Endothelial cell of umbilical vein (primary cell): ENCODE data around the gene GPS1. TPM values are rescaled to one million over a fixed set of nuclear protein-coding genes. Genes with fewer than 3 reads are reported as not detected.

Source experiments
- BruUV-seq: library from RNA; stranded (reverse); fragments of 400-500 nt; replicated peaks from 2 replicates; lab custom pipeline; 2021; lab: Mats Ljungman, UMichigan
- CTCF ChIA-PET: fragments of 300-600, 350-600 bp; sonication (Branson Sonifier 250); formaldehyde crosslinking; loops from one replicate; lab custom pipeline; 2021; ENCODE audit warnings: antibody characterized with exemption, inconsistent platforms; lab: Charles Lee
- POLR2A ChIA-PET: fragments of 300-600, 350-600 bp; sonication (Branson Sonifier 250); formaldehyde crosslinking; loops from one replicate; lab custom pipeline; 2021; ENCODE audit warnings: antibody characterized with exemption, inconsistent platforms; lab: Charles Lee
- DNase-seq: peaks from one replicate; pipeline ENCODE4 v3.0.0-alpha.2; 2011; ENCODE audit warnings: low read depth, low spot score
- FAIRE-seq: peaks from 2 replicates; lab custom pipeline; 2011; peaks lifted over from hg19 to GRCh38; lab: Jason Lieb, UNC
- H2AFZ ChIP-seq: 2 replicates; pipeline ENCODE4 v1.6.0; 2012; ENCODE audit warnings: low read depth, low read length, control low read depth, inconsistent platforms
- H3K27ac ChIP-seq: 2 replicates; pipeline ENCODE4 v1.5.1; 2011; ENCODE audit warnings: low read depth, mild to moderate bottlenecking, control low read depth, low read length, moderate library complexity; ENCODE audit not compliant: insufficient read depth
- H3K27me3 ChIP-seq, 2 experiments: 2 replicates each; pipeline versions ENCODE4 v1.6.0 to v1.6.1; 2011; ENCODE audit warnings: low read length in 2 of 2, mixed read lengths in 1 of 2; ENCODE audit not compliant: control insufficient read depth in 2 of 2, insufficient read depth in 2 of 2
- H3K36me3 ChIP-seq, 2 experiments: 2 replicates in 1 of 2; 3 replicates in 1 of 2; pipeline ENCODE4 v1.5.1; 2011; ENCODE audit warnings: low read length in 2 of 2, mild to moderate bottlenecking in 1 of 2, moderate library complexity in 1 of 2; ENCODE audit not compliant: control insufficient read depth in 2 of 2, insufficient read depth in 2 of 2; ENCODE audit errors: extremely low read depth in 1 of 2
- H3K4me1 ChIP-seq: 3 replicates; pipeline ENCODE4 v1.5.1; 2011; ENCODE audit warnings: mild to moderate bottlenecking, low read length; ENCODE audit not compliant: control insufficient read depth, insufficient read depth; ENCODE audit errors: extremely low read depth
- H3K4me2 ChIP-seq: 2 replicates; pipeline ENCODE4 v1.6.1; 2011; ENCODE audit warnings: low read length, control low read depth, mixed read lengths; ENCODE audit not compliant: insufficient read depth
- H3K4me3 ChIP-seq, 3 experiments: fragments of 200-600 bp in 1 of 3; sonication (generic), shearing (Covaris generic) in 1 of 3; replicated peaks in 1 of 3; 2 replicates each; pipeline ENCODE4 v1.5.1; 2011 to 2016; ENCODE audit warnings: control low read depth in 3 of 3, low read length in 3 of 3, mild to moderate bottlenecking in 2 of 3, inconsistent platforms in 1 of 3, low read depth in 1 of 3, moderate library complexity in 1 of 3; ENCODE audit not compliant: insufficient read depth in 1 of 3
- H3K79me2 ChIP-seq: 2 replicates; pipeline ENCODE4 v1.6.0; 2012; ENCODE audit warnings: low read length, inconsistent platforms; ENCODE audit not compliant: control insufficient read depth, insufficient read depth
- H3K9ac ChIP-seq: replicated peaks from 2 replicates; pipeline ENCODE3; 2011; ENCODE audit warnings: low read length, control low read depth; ENCODE audit not compliant: insufficient read depth; ENCODE audit errors: extremely low read depth
- H3K9me1 ChIP-seq: replicated peaks from 3 replicates; pipeline ENCODE4 v1.6.0; 2011; ENCODE audit warnings: mild to moderate bottlenecking, low read length; ENCODE audit not compliant: control insufficient read depth, insufficient read depth; ENCODE audit errors: extremely low read depth
- H3K9me3 ChIP-seq: replicated peaks from 2 replicates; pipeline ENCODE4 v1.5.1; 2012; ENCODE audit warnings: low read length, inconsistent platforms; ENCODE audit not compliant: control insufficient read depth, insufficient read depth
- H4K20me1 ChIP-seq: replicated peaks from 2 replicates; pipeline ENCODE3; 2011; ENCODE audit warnings: mild to moderate bottlenecking, low read length; ENCODE audit not compliant: control insufficient read depth, insufficient read depth; ENCODE audit errors: extremely low read depth
- EZH2 ChIP-seq: IDR thresholded peaks from 2 replicates; pipeline ENCODE4 v1.6.1; 2012; ENCODE audit warnings: borderline replicate concordance, low read depth, mild to moderate bottlenecking, moderate library complexity, low read length, inconsistent platforms; ENCODE audit not compliant: severe bottlenecking
- FOS ChIP-seq: IDR thresholded peaks from 2 replicates; pipeline ENCODE4 v1.6.1; 2011; ENCODE audit warnings: mild to moderate bottlenecking, low read length, moderate library complexity, borderline replicate concordance; ENCODE audit not compliant: insufficient read depth
- GATA2 ChIP-seq: IDR thresholded peaks from 2 replicates; pipeline ENCODE4 v1.7.0; 2011; ENCODE audit warnings: low read depth, mild to moderate bottlenecking, moderate library complexity, mixed read lengths, low read length; ENCODE audit not compliant: insufficient read length, insufficient read depth
- JUN ChIP-seq: IDR thresholded peaks from 2 replicates; pipeline ENCODE4 v1.6.1; 2011; ENCODE audit warnings: borderline replicate concordance, low read depth; ENCODE audit not compliant: insufficient read length, insufficient read depth
- MYC ChIP-seq: IDR thresholded peaks from one replicate; pipeline ENCODE4 v1.6.1; 2011; ENCODE audit warnings: mild to moderate bottlenecking, low read depth, low read length
- POLR2A ChIP-seq: IDR thresholded peaks from 2 replicates; pipeline ENCODE4 v1.6.1; 2012; ENCODE audit warnings: low read depth, mild to moderate bottlenecking, control low read depth, low read length
- POLR2AphosphoS5 ChIP-seq: IDR thresholded peaks from 2 replicates; pipeline ENCODE4 v1.6.1; 2012; ENCODE audit warnings: low read depth, mild to moderate bottlenecking, control low read depth, low read length, moderate library complexity; ENCODE audit not compliant: insufficient read depth
- dilution Hi-C: fragments of 300-500 bp; cut with MboI; formaldehyde crosslinking; loops from one replicate; pipeline ENCODE4 v1.15.0; 2019; ENCODE audit warnings: low sequenced_read_pairs; ENCODE audit not compliant: extremely low pct_ligation_motif_present
- intact Hi-C: fragments of 100-400 bp; cut with micrococcal nuclease; formaldehyde crosslinking; loops from one replicate; pipeline ENCODE4 v1.10.0; 2022
- polyA plus RNA-seq, 4 experiments: library from polyadenylated mRNA; depleted of rRNA in 3 of 4; stranded (reverse) in 3 of 4; unstranded in 1 of 4; fragments of >200 nt; gene quantifications; 2 replicates each; pipeline versions ENCODE4 v1.2.1 to v1.2.3, GENCODE V29; 2011 to 2012; ENCODE audit warnings: missing spikeins in 1 of 4
- total RNA-seq: library from RNA; stranded (reverse); gene quantifications from 2 replicates; pipeline ENCODE4 v1.2.3, GENCODE V29; 2021
- TF ChIP-seq, protein P1 (sequence below), 2 donors: IDR thresholded peaks; 1 replicate in 1 of 2; 2 replicates in 1 of 2; pipeline ENCODE4 v1.5.1; 2011; ENCODE audit warnings: low read length in 2 of 2, mild to moderate bottlenecking in 2 of 2, moderate library complexity in 2 of 2, control low read depth in 1 of 2, inconsistent platforms in 1 of 2, low read depth in 1 of 2; ENCODE audit not compliant: insufficient read depth in 1 of 2; ENCODE audit errors: extremely low read depth in 1 of 2
- TF ChIP-seq, protein P2 (sequence below): IDR thresholded peaks from 2 replicates; pipeline ENCODE4 v1.6.1; 2011; ENCODE audit not compliant: insufficient read depth, insufficient read length

The GPS1 gene
- total and polyA plus RNA-seq, 2 donors (not counting 3 experiments of a cell fraction or from before 2014, with no cell fraction given): 116 to 178 TPM

GRCh38 chr17:82016875-82017459, 34.7 kb upstream of the GPS1 start:
- Histone ChIP-seq H3K79me2 (peaks cover under 1% of the 10 kb centered on the region), H3K4me2 (no peak overlapping the region), H2AFZ (no peak overlapping the region), H3K9ac (no peak overlapping the region), H3K9me1 (no peaks in the 10 kb centered on the region), H3K9me3 (no peaks in the 10 kb centered on the region), H3K27ac (no peak overlapping the region), H4K20me1 (no peaks in the 10 kb centered on the region), H3K27me3 (no peaks in the 10 kb centered on the region), H3K4me3 (no peak overlapping the region), H3K36me3 (no peaks in the 10 kb centered on the region), H3K4me1 (peaks cover 5% of the 10 kb centered on the region)
- ChIA-PET POLR2A (no interaction called here), CTCF (interaction anchor here (2.6 to 9.1 kb wide), 2 partner anchors 13 to 57 kb away, joined by 8 to 345 read pairs; partner anchors contain the start of gene NOTUM)
- intact Hi-C loops (no loop called here), dilution Hi-C loops (no loop called here)
- FAIRE-seq: no peak
- TF ChIP-seq POLR2A: no peak
- TF ChIP-seq EZH2: no peak
- TF ChIP-seq GATA2: no peak
- TF ChIP-seq JUN: no peak
- TF ChIP-seq, protein P1, sequence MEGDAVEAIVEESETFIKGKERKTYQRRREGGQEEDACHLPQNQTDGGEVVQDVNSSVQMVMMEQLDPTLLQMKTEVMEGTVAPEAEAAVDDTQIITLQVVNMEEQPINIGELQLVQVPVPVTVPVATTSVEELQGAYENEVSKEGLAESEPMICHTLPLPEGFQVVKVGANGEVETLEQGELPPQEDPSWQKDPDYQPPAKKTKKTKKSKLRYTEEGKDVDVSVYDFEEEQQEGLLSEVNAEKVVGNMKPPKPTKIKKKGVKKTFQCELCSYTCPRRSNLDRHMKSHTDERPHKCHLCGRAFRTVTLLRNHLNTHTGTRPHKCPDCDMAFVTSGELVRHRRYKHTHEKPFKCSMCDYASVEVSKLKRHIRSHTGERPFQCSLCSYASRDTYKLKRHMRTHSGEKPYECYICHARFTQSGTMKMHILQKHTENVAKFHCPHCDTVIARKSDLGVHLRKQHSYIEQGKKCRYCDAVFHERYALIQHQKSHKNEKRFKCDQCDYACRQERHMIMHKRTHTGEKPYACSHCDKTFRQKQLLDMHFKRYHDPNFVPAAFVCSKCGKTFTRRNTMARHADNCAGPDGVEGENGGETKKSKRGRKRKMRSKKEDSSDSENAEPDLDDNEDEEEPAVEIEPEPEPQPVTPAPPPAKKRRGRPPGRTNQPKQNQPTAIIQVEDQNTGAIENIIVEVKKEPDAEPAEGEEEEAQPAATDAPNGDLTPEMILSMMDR (IDR thresholded peaks at IDR 0.05; ENCODE audit: extremely low read depth in 1 of 2, insufficient read depth in 1 of 2, low read depth in 1 of 2, low read length in 2 of 2): no peak
- no peak for TF ChIP-seq MYC
- no peak for TF ChIP-seq POLR2AphosphoS5
- TF ChIP-seq, protein P2, sequence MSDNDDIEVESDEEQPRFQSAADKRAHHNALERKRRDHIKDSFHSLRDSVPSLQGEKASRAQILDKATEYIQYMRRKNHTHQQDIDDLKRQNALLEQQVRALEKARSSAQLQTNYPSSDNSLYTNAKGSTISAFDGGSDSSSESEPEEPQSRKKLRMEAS: no peak
- no peak for TF ChIP-seq FOS
- no peak for DNase-seq
- no TSS peak for BruUV-seq
